GM10266 (cell line): ENCODE measurements around the gene PAK1.

Experiments used
- DNase-seq: peaks from one replicate; pipeline ENCODE4 v3.0.0; 2012; ENCODE audit errors: extremely low spot score
- TF ChIP-seq, protein P1 (sequence below): IDR thresholded peaks from 2 replicates; pipeline ENCODE4 v1.5.1; 2012; ENCODE audit warnings: mild to moderate bottlenecking, low read depth; ENCODE audit not compliant: control insufficient read depth, insufficient read depth; ENCODE audit errors: missing control alignments

The PAK1 gene

DNA sequence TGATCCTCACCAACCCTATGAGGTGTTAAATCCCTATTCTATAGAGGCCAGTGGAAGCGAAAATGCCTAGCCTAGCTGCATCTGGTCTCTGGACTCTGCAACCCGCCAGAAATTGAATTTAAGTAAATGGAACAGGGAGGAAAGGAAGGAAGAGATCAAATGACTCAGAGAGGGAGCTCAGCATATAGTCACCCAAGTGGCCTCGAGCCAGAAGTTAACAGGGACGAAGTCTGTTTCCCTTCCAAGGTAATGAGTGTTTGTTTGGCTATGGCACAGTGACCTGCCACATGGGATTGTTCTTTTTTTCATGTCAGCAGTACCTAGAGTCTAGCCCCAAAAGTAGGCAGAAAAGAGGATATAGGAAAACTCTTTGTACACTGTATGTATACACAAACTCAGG, 66.3 kb downstream of the PAK1 start:
- TF ChIP-seq, protein P1, sequence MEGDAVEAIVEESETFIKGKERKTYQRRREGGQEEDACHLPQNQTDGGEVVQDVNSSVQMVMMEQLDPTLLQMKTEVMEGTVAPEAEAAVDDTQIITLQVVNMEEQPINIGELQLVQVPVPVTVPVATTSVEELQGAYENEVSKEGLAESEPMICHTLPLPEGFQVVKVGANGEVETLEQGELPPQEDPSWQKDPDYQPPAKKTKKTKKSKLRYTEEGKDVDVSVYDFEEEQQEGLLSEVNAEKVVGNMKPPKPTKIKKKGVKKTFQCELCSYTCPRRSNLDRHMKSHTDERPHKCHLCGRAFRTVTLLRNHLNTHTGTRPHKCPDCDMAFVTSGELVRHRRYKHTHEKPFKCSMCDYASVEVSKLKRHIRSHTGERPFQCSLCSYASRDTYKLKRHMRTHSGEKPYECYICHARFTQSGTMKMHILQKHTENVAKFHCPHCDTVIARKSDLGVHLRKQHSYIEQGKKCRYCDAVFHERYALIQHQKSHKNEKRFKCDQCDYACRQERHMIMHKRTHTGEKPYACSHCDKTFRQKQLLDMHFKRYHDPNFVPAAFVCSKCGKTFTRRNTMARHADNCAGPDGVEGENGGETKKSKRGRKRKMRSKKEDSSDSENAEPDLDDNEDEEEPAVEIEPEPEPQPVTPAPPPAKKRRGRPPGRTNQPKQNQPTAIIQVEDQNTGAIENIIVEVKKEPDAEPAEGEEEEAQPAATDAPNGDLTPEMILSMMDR: no peak
- no peak for DNase-seq

DNA sequence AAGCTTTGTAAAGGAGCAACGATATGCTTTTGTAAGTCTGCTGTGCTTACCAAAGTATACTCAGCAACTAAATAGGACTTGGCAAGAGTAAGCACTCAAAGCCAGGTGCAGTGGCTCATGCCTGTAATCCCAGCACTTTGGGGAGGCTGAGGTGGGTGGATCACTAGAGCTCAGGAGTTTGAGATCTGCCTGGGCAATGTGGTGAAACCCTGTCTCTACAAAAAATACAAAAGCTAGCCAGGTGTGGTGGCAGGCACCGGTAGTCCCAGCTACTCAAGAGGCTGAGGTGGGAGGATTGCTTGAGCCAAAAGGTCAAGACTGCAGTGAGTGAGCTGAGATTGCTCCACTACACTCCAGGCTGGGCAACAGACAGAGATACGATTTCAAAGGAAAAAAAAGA, 67.5 kb downstream of the PAK1 start:
- DNase-seq: no peak
- TF ChIP-seq, protein P1: no peak

DNA sequence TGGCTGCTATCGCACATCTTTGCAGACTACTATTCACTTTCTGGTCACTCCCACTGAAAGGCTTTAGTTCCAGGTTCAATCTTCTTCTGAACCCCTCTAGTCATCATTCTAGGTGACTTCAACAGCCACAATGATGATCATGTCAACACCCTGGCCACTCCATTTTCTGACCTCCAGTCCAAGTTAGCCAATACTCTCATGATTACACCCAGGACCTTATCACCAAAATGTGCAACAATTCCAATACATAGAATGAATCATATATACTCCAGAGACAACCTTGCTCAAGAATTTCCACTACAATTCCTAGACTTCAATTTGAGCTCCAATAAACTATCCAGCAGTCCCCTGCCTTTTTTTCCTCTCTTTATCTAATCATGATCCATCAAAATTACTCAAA, 70.7 kb downstream of the PAK1 start:
- DNase-seq: no peak
- TF ChIP-seq, protein P1: no peak

DNA sequence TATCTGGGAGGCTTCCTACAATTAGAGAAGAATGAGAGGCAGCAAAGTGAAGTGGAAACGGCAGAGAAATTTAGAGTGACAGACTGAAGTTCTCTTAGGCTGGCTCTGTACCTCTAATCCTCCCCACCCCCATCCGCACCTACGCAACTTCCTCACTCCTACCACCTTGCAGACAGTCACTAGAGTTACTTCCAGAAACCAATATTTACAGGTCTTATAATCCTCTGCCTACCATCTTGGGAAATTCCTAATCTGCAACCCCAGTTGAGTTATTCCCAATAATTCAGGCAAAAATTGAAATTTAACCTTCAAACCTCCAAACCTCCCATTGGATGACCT, 71.7 kb downstream of the PAK1 start:
- no peak for DNase-seq
- TF ChIP-seq, protein P1: no peak

DNA sequence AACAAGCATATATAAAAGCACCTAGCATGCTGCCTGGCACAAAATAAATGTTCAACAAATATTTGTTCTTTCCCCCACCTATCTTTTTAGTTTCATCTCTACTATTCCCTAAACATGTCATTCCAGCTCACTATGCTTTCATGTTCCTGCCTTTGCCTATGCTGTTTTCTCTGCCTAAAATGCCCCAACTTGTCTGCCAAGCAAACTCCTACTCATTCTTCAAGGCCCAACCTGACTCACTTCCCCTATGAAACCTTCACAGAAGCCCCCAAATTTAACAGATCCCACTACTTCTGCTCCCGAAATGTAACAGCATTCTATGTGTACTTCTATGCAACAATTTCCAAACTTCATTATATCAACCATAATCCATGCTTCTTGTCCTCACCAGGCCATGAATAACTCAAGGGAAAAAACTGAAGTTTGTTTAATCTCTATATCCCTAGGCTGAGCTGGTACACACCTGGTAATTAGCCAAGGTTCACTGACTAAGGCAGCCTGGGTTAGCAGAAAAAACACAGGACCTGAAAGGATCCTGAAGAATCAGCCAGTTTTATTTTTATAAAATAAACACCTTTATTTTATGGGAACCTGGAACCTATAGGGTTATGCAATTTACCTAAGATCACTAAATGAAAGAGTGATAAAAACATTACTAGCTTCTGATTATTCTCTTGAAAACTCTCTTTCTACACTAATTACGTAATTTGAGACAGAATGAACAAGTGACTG, 72.2 kb downstream of the PAK1 start:
- TF ChIP-seq, protein P1: no peak
- DNase-seq: no peak

DNA sequence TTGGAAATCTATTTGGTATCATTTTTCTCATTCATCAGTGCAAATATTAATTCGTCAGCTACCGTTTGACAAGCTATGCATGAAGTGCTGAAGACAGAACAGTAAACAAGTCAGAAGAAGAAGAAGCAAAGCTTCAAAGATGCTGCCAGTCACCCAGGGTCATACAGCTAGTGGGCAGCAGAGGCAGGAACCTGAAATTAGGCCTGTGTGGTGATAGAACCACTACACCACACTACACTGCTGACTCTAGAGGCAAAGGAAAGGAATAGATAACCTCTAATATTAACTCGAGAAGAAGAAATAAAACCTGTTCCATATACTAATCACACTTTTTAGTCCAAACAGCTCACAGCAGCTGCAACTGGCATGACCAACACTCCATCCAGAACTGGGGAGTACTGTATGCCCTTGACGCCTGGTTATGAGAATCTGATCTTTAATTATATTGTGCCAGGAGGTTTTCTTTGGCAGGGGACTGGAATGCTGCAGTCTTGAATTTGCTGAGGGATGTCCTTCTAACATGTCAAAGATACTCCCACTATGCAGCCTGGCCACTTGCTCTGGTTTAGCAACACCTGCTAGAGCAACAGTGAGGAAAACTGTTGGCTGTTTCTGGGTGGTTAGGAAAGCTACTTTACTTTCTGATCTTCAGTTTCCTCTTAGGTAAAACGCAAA, 73.0 kb downstream of the PAK1 start:
- TF ChIP-seq, protein P1: peak; percentile 2
- no peak for DNase-seq

DNA sequence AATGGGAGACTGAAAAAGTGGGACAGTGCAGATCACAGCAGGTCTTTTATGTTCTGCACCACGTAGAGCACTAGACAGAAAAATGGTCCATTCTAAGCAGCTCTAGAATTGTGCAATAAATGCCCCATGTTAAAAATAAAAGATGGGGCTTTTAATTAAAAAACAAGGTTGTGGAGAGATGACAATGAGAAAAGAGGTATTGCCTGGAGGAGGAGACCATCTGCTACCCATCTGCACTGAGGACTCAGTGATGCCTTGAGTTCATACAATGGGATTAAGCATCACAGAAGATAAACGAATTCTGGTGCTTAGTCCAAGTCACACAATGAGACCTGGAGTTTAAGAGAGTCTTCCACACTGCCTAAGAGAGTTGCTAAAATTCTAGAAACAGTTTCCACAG, 73.6 kb downstream of the PAK1 start:
- no peak for DNase-seq
- TF ChIP-seq, protein P1: no peak
